Measurements from ENCODE around the gene PDC.

- TF ChIP-seq ZNF274 (IDR thresholded peaks at IDR 0.05; ENCODE audit: low read depth, low read length) (no peak), YY1 (IDR thresholded peaks at IDR 0.05; ENCODE audit: insufficient read depth, insufficient read length) (no peak), SUZ12 (IDR thresholded peaks at IDR 0.05; ENCODE audit: extremely low read depth, insufficient read depth, insufficient read length) (no peak)
Observed at GRCh38 chr1:186482661-186483255, 21.8 kb upstream of the PDC start.
